SJSA1 (cell line): ENCODE results near the gene ADGRG6. TPM values are rescaled to one million over a fixed set of nuclear protein-coding genes. Genes with fewer than 3 reads are reported as not detected.

Source experiments
- DNase-seq, 2 experiments: peaks; one replicate each; pipeline ENCODE4 v3.0.0-alpha.2; 2015 to 2020; ENCODE audit warnings: low spot score in 2 of 2, low read depth in 1 of 2
- H3K27ac ChIP-seq: fragments of 250-450 bp; sonication (Bioruptor Pico); 2 replicates; pipeline ENCODE4 v1.5.1; 2020; ENCODE audit warnings: mild to moderate bottlenecking, moderate library complexity
- H3K27me3 ChIP-seq: fragments of 250-450 bp; sonication (Bioruptor Pico); replicated peaks from 2 replicates; pipeline ENCODE4 v1.5.1; 2020; ENCODE audit warnings: mild to moderate bottlenecking, moderate library complexity
- H3K36me3 ChIP-seq: fragments of 250-450 bp; sonication (Bioruptor Pico); 2 replicates; pipeline ENCODE4 v1.5.1; 2020; ENCODE audit warnings: mild to moderate bottlenecking
- H3K4me1 ChIP-seq: fragments of 250-450 bp; sonication (Bioruptor Pico); replicated peaks from 2 replicates; pipeline ENCODE4 v1.6.1; 2021; ENCODE audit warnings: mild to moderate bottlenecking
- H3K4me3 ChIP-seq: fragments of 250-450 bp; sonication (Bioruptor Pico); 2 replicates; pipeline ENCODE4 v1.5.1; 2020; ENCODE audit warnings: mild to moderate bottlenecking
- H3K9me3 ChIP-seq: fragments of 250-450 bp; sonication (Bioruptor Pico); replicated peaks from 2 replicates; pipeline ENCODE4 v1.5.1; 2020; ENCODE audit warnings: mild to moderate bottlenecking
- total RNA-seq: library from RNA; depleted of rRNA; stranded (reverse); fragments of >200 nt; shearing (Covaris generic); gene quantifications from 2 replicates; pipeline ENCODE4 v1.2.3, GENCODE V29; 2014; rRNA removed

The ADGRG6 gene
- total RNA-seq, 1 experiment from 2014 or later, result 4.5 TPM

DNA sequence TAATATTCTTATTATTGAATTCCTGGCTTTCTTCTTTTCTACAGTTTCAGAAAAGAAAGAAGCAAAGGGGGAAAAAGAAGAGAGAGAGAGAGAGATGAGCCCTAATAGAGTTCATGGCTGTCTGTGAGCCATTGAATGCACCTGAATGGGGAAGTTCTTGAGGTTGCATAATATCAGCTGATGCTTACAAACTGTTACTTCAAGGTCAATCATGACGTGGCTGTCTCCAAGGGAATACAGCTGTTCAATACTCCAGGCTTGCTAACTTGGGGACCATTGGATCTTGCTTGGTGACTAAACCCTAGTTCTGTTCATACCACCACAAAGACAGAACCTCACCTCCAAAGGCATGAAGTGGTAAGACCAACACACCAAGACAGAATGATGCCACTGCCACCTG, 180.4 kb downstream of the ADGRG6 start:
- Histone ChIP-seq H3K4me1 (no peaks in the 10 kb centered on the region), H3K9me3 (no peaks in the 10 kb centered on the region), H3K27me3 (no peaks in the 10 kb centered on the region), H3K4me3 (no peak overlapping the region), H3K36me3 (no peaks in the 10 kb centered on the region), H3K27ac (no peak overlapping the region)
- no peak for DNase-seq

- H3K4me3 ChIP-seq, result no peak overlapping the region
- H3K27ac ChIP-seq, result no peak overlapping the region
- H3K9me3 ChIP-seq, result no peaks in the 10 kb centered on the region
- H3K4me1 ChIP-seq, result no peaks in the 10 kb centered on the region
- H3K36me3 ChIP-seq, result no peaks in the 10 kb centered on the region
- H3K27me3 ChIP-seq, result no peaks in the 10 kb centered on the region
- no peak for DNase-seq
Observed at GRCh38 chr6:142482974-142483373, 181.2 kb downstream of the ADGRG6 start.

- no peak for DNase-seq
- H3K36me3 ChIP-seq, result no peaks in the 10 kb centered on the region
- H3K4me1 ChIP-seq, result no peaks in the 10 kb centered on the region
- no peak overlapping the region for H3K27ac ChIP-seq
- no peaks in the 10 kb centered on the region for H3K27me3 ChIP-seq
- no peaks in the 10 kb centered on the region for H3K9me3 ChIP-seq
- H3K4me3 ChIP-seq, result no peak overlapping the region
Observed at GRCh38 chr6:142485256-142485655, 183.4 kb downstream of the ADGRG6 start.

DNA sequence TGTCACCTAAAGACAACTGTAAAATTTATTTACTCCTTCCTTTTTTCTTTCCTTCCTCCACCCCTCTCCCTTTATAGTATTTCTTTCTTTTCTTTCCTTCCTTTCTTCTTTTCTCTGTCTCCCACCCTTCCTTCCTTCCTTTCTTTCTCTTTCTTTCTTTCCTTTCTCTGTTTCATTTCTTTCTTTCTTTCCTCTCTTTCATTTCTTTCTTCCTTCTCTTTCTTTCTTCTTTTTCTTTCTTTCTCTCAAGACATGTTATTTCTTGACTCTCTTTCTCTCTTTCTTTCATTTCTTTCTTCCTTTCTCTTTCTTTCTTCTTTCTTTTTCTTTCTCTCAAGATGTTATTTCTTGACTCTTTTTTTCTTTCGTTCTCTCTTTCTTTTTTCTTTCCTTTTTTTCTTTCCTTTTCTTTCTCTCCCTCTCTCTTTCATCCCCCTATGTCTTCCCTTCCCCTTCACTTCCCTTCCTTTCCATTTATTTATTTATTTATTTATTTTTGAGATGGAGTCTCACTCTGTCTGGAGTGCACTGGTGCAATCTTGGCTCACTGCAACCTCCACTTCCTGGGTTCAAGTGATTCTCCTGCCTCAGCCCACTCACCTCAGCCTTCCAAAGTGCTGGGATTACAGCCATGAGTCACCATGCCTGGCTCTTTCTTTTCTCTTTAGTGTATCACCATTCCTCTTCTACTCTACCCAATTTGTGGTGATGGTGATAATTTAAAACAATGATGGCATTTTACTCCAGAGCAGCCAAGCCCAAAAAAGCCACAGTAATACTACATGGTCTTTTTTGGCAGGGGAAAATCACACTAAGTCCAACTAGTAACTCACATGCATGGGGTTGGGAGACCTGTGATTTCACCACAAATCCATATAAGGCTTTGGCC, 188.2 kb downstream of the ADGRG6 start:
- Histone ChIP-seq H3K9me3 (no peaks in the 10 kb centered on the region), H3K27ac (no peak overlapping the region), H3K36me3 (no peaks in the 10 kb centered on the region), H3K4me3 (no peak overlapping the region), H3K4me1 (no peaks in the 10 kb centered on the region), H3K27me3 (no peaks in the 10 kb centered on the region)
- DNase-seq, result no peak

Other genes starting within 250 kb of the ADGRG6 start
- not detected in 2 replicates for gene GJE1, start 169.1 kb upstream of the ADGRG6 start, total RNA-seq
- gene NMBR, start 154.9 kb upstream of the ADGRG6 start, total RNA-seq, result not detected in 2 replicates
- 66.2 and 119 TPM in 2 replicates for gene VTA1, start 154.7 kb upstream of the ADGRG6 start, total RNA-seq